Femur (tissue), 1 donor: Measurements from ENCODE around the gene ABCA9.
"Not testable (repeated sequence)": the region's sequence is repeated elsewhere in the genome, so short reads cannot be mapped to it uniquely, and the experiment has no call there.

Source experiments
- DNase-seq: peaks from one replicate; pipeline ENCODE4 v3.0.0-alpha.2; 2017

The ABCA9 gene

GRCh38 chr17:68947868-68948267 is 112.9 kb downstream of the ABCA9 start:
- DNase-seq: not testable (repeated sequence)

GRCh38 chr17:68944435-68945035 is 116.2 kb downstream of the ABCA9 start:
- DNase-seq: no peak

DNA sequence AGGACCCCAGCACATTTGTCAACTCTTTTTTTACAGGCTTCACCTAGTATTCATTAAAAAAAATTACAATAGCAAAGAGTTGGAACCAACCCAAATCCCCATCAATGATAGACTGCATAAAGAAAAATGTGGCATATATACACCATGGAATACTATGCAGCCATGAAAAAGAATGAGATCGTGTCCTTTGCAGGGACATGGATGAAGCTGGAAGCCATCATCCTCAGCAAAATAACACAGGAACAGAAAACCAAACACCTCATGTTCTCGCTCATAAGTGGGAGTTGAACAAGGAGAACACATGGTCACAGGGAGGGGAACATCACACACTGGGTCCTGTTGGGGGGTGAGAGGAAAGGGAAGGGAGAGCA is 116.9 kb downstream of the ABCA9 start:
- DNase-seq: not testable (repeated sequence)

- DNase-seq: no peak
Observed at GRCh38 chr17:68943123-68943811, 117.5 kb downstream of the ABCA9 start.

GRCh38 chr17:68942389-68942788 is 118.3 kb downstream of the ABCA9 start:
- no peak for DNase-seq

DNA sequence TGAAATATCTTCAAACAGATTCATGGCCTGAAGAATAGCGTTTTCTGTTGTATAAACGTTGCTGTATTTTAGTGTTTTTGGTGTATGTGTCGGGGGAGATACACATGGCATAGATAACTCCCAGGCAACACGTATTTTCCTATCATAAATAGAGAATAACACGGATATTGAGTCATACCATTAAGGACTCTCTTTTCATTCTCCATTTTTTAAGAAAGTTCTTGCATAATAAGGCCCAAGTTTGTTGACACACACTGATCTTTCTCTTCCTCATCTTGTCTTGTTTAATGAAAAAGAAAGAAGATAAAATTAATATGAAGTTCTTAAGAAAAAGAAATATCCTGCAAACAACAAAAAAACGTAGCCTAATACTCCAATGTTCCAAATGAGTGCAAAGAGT is 119.0 kb downstream of the ABCA9 start:
- DNase-seq: no peak

DNA sequence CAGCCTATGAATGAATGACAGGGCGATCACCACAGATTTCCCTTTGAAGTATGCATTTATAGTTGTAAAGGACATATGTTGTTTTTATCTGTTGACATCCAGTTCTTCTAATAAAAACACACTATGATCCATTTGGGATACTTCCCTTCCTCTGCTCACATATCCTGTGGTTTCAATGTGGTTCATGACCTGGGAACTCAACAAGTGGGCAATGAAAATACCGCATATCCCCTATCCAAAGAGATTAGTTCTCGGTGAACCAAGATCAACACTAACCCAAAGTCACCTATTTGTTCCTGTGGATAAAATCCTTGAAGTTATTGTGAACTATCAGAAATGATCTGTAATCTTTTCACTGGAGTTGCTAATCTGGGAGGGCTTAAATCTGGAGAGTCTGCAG is 121.5 kb downstream of the ABCA9 start:
- DNase-seq: no peak

GRCh38 chr17:68937890-68938514 is 122.7 kb downstream of the ABCA9 start:
- no peak for DNase-seq

GRCh38 chr17:68927516-68927915 is 133.2 kb downstream of the ABCA9 start:
- DNase-seq: no peak

DNA sequence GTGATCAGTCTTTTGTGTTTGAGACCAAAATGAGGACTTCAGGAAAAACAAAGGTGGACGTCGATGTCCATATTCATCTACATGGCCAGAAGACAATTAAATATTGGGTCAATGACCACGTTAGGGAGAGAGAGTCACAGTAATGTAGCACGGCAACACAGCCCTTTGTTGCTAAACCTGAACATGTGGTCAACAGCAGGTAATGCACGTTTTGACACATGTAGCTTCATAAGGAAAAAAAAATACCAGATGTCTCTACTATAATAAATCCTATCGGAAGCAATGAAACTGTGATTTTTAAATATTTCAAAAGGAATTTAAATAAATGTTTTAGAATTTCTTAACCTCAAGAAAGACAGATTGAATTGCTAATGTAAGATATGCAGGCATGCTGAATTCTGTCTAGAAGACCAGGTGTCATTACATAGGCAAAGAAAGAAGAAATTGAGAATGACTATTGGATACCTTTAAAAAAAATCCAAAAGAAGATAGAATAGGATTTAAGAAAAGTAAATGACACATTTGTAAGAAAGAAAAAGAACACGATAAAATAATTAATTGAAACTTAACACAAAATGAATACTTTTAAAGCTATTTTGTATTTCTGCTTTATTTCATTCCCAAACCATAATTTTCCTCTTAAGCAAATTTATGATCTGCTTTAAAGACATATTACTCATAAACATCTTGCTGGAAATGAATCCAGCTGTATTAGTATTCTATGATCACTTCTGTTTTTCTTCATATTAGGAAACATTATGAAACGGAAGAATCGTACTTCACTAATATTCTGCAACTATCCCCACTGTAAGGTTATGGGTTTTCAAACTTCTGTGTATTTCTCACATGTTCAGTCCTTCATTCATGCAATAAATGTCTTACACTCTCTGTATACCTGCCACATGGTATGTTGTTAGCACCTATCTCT is 135.7 kb downstream of the ABCA9 start:
- no peak for DNase-seq
